Astrocyte (in vitro differentiated cells and primary cell): ENCODE measurements around the gene TAL1.
A peak's percentile ranks its signal among the peaks of the same experiment; 100 is the strongest.

ENCODE experiments used
- CTCF ChIP-seq: IDR thresholded peaks from 2 replicates; pipeline ENCODE4 v1.5.1; 2011; ENCODE audit warnings: low read depth, mild to moderate bottlenecking, inconsistent platforms, low read length, moderate library complexity; ENCODE audit not compliant: insufficient read depth
- EZH2 ChIP-seq: IDR thresholded peaks from 2 replicates; pipeline ENCODE4 v1.6.1; 2012; ENCODE audit warnings: mild to moderate bottlenecking, low read length, inconsistent platforms; ENCODE audit not compliant: insufficient read depth

DNA sequence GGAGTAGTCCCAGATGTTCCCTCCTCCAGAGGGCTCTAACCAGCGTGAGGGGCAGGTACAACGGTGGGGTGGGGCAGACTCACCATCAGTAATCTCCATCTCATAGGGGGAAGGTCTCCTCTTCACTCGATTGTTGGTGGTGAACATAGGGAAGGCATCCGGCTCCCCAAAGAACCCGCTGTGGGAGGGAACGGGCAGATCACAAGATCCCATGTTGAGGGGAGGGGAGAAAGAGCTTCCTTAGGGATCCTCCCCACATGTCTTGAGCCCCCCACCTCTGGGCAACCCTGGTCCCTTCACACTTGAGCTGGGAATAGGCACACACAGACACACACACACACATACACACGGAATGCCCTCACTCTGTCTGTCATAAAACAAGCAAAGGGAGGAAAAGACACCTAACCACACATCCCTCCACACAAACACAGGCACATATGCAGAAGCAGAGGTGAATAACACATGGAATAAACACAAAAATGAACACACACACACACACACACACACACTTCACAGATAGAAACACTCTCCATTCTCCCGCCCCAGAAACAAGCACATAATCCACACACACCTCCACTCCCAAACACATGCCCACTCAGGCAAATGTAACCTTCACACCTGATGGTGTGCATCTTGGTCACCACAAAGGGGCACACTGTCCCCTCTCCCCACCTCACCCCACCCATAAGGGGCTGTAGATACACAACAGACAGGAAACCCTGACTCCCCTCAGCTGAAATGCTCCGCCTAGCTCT is 7.9 kb downstream of the TAL1 start:
- TF ChIP-seq CTCF (no peak), EZH2 (peak; percentile 60)
